Activated CD8-positive, alpha-beta memory T cell treated with anti-CD3 and anti-CD28 coated beads for 36 hours (primary cell): ENCODE data around the gene LRP2. TPM values are rescaled to one million over a fixed set of nuclear protein-coding genes. Genes with fewer than 3 reads are reported as not detected.
"Not testable (repeated sequence)": the region's sequence is repeated elsewhere in the genome, so short reads cannot be mapped to it uniquely, and the experiment has no call there.

ENCODE experiments used
- CTCF ChIA-PET: fragments of 350-600 bp; sonication (Branson Sonifier 250); formaldehyde crosslinking; loops from one replicate; lab custom pipeline; 2021; ENCODE audit warnings: antibody characterized with exemption; lab: Charles Lee
- POLR2A ChIA-PET: fragments of 350-600 bp; sonication (Branson Sonifier 250); formaldehyde crosslinking; loops from one replicate; lab custom pipeline; 2021; ENCODE audit warnings: antibody characterized with exemption; lab: Charles Lee
- total RNA-seq, 2 experiments: library from RNA; stranded (reverse); gene quantifications; one replicate each; pipeline ENCODE4 v1.2.3, GENCODE V29; 2021

LRP2 gene
- total RNA-seq, 2 experiments from 2014 or later = 0.08 to 0.17 TPM

DNA sequence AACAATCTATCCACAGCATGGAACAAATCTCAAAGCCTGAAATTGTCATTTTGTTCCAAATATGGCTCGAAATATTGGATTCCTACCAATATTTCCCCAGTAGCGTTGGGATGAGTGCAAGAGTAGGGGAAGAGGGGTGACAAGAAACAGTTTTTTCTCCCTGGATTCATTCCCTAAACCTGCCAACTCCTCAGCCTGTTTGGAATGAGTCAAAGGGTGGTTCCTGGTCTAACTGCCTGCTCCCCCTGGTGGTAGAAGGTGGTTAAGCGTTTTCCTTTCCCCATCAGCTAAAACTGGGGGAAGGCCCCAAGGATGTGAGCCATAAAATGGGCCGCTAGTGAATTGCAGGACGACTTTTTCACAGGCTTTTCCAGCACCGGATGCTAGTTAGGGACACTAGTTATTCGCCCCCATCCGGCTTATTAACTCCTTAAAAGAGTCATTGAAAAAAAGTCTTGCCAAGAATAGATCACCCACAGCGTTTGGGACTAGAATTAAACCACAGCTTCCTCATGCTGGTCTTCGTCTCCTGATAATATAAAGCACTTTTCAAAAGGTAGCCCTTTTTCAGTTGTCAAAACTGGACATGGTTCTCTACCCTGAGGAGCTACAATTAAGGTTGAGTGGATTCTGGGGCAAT is 220.5 kb downstream of the LRP2 start:
- CTCF ChIA-PET = interaction anchor here (0.8 to 1.9 kb wide), 5 partner anchors 10 to 177 kb away, joined by 3 to 6 read pairs (median 3); no protein-coding TSS in a partner anchor

GRCh38 chr2:169139993-169140767 is 222.2 kb downstream of the LRP2 start:
- POLR2A ChIA-PET = no interaction called here
- CTCF ChIA-PET = interaction anchor here (1.9 to 3.2 kb wide), 2 partner anchors 9 to 30 kb away, joined by 5 to 18 read pairs; no protein-coding TSS in a partner anchor

More for the DNA sequence above, 220.5 kb downstream of the LRP2 start:
- POLR2A ChIA-PET = no interaction called here

DNA sequence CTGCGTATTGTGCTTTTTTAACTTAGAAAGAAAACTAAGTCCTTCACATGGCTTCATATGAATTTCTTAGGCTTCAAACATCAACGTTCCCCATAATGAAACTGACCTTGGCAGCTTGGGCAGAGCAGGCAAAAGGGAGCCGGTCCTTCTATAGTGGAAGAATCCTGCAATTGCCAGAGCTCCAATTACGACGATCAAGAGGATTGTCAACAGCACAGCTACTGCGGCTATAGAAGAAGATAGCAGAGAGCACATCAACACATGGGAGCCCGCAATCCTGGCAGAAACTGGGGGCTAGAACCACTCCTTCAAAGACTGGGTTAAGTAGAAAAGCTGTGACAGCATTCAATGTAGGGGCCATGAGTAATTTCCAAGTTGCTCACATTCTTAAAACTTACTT is 223.2 kb downstream of the LRP2 start:
- POLR2A ChIA-PET = no interaction called here
- CTCF ChIA-PET = interaction anchor here (1.0 to 3.2 kb wide), 2 partner anchors 29 to 178 kb away, joined by 3 to 18 read pairs; no protein-coding TSS in a partner anchor

DNA sequence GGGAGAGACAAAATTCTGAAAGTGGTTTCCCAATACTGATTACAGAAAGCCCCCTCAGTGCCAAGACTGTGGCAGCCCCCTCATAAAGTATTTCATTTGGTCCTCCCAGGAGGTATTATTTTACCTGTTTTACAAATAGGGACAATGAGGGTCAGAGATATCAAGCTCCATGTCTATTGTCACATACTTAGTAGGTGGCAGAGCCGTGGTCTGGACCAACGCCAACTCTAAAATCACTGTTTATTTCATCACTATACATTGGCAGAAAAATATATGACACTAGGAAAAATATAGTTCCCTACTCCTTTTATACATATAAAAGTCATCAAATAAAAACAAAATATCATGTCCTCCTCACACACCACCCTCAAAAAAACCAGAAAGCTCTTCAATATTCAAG is 224.4 kb downstream of the LRP2 start:
- CTCF ChIA-PET = interaction anchor here (1.0 to 3.2 kb wide), 2 partner anchors 27 to 177 kb away, joined by 3 to 18 read pairs; no protein-coding TSS in a partner anchor

GRCh38 chr2:169136885-169137534 is 225.3 kb downstream of the LRP2 start:
- ChIA-PET POLR2A (no interaction called here), CTCF (no interaction called here)

More for the DNA sequence above, 224.4 kb downstream of the LRP2 start:
- POLR2A ChIA-PET = no interaction called here

- CTCF ChIA-PET, POLR2A ChIA-PET: not testable (repeated sequence)
Measured at GRCh38 chr2:169136428-169136827, 225.9 kb downstream of the LRP2 start.

DNA sequence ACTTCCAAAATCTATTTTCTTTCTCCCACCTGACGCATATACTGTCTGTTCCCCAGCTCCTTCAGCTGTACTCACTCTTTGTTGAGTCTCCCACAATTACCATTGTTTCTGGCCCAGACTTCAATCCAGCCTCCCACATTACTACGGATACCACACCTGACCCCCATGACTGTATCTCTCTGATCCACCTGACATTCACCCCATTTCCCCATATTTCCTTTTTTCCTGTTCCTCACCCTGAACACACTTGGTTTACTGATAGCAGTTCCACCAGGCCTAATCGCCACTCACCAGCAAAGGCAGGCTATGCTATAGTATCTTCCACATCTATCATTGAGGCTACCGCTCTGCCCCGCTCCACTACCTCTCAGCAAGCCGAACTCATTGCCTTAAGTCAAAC is 228.1 kb downstream of the LRP2 start:
- CTCF ChIA-PET, POLR2A ChIA-PET: not testable (repeated sequence)

DNA sequence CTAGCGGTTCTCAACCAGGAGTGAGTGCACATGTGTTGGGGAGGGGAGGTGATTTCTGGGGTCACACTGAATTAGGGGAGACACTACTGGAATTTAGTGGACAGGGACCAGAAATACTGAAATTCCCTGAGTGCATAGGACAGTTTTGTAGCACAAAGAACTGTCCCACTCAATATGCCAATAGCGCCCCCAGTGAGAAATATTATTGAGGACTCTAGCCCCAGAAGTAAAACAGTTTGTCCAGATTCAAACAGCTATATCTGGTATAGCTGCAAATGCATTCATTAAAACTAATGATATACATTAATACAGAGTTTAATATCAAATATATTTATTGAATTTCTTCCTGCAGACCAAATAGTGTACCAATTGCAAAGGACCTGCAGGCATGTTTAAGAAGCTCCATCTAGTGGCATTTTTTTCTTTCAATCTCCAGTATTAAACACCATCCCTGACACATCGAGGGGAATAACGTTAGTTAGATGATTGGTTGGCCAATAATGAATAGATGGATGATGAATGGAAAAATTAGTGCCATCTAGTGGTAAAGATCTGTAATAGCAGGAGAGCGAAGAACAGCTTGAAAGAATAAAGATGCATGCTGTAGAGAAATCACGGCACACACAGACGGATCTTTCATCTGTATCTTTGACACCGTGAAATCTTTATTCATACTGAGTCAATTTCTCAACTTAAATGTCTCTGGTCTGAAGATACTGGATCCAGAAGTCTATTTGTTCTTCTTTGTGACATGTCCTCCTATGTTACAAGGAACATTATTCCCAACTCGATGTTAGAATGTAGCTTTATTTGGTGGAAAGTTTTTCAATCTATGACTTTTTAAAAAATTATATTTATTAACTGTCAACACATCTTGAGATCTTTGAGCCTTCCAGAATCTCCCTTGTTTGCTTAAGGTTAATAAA is 230.5 kb downstream of the LRP2 start:
- ChIA-PET CTCF (interaction anchor here (0.6 to 2.6 kb wide), 10 partner anchors 10 to 320 kb away, joined by 3 to 37 read pairs (median 3); no protein-coding TSS in a partner anchor), POLR2A (no interaction called here)

DNA sequence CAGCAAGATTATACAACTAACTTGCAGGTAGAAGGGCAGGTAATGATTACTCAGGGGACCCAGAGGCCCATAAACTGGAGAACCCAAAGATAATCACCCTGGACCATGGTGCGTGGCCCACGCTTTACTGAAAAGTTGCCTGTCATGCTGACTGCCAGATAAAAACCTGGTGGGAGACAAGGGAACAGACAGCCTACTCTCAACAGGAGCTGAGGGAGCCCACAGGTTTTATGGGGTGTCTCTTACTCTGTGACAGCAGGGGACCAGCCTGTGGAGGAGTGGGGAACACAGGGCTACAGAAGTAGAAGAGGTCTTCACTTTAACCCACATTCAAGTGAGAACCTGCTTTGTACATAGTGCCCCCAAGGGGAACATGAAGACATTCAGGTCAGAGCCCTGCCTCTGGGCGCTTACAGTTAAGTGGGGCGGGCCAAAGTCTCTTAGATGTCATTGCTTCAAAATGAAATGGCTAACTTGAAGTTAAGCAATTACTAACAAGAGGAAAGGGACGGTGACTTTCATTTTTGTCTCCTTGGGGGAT is 232.6 kb downstream of the LRP2 start:
- CTCF ChIA-PET = interaction anchor here (1.6 kb wide), 1 partner anchor 12 kb away, joined by 5 read pairs; no protein-coding TSS in a partner anchor
- POLR2A ChIA-PET = no interaction called here

DNA sequence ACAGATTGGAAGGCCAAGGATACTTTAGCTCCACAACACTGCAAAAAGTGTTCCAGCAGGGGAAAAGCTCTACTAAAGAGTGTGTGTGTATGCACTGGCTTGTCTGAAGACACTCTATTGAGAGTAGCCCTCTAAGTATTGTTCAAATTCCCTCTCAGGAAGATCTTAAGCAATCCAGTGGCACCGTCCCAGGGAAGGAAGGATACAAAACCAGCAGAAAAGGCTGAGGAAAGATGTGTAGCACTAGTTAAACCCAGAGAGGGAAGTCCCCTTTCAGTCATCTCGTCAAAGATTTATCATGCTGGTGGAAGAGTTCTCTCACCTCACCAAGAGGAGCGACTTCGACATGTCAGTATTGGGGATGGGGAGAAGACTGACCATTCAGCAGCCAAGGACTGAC is 242.5 kb downstream of the LRP2 start:
- ChIA-PET POLR2A (no interaction called here), CTCF (interaction anchor here (1.8 kb wide), 1 partner anchor 10 kb away, joined by 8 read pairs; no protein-coding TSS in a partner anchor)

- CTCF ChIA-PET = no interaction called here
- POLR2A ChIA-PET = no interaction called here
Measured at GRCh38 chr2:169119123-169119760, 243.1 kb downstream of the LRP2 start.

GRCh38 chr2:169118060-169118459 is 244.3 kb downstream of the LRP2 start:
- CTCF ChIA-PET = no interaction called here
- POLR2A ChIA-PET = no interaction called here

DNA sequence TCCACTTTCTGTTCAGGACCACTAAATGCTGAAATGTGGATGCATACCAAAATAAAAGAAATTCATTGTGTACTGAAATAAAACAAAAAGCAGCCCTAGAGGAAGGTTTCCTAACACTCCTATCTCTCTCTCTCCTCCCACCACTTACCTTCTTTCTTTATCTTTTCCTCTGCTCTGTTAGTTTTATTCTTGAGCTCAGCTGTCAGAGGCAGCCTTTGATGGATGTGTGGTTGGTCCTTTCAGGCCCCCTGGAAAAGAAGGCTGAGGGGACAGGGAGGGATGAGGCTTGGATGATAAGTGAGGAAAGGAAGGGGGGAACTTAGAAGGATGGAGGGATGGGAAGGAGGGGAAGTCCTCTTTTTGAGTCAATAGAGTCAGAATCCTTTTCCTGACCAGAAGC is 245.3 kb downstream of the LRP2 start:
- CTCF ChIA-PET = no interaction called here
- POLR2A ChIA-PET = no interaction called here

- POLR2A ChIA-PET = no interaction called here
- CTCF ChIA-PET = interaction anchor here (0.7 kb wide), 1 partner anchor 31 kb away, joined by 3 read pairs; no protein-coding TSS in a partner anchor
Measured at GRCh38 chr2:169116327-169116726, 246.0 kb downstream of the LRP2 start.

- POLR2A ChIA-PET = no interaction called here
- CTCF ChIA-PET = no interaction called here
Measured at GRCh38 chr2:169114056-169114455, 248.3 kb downstream of the LRP2 start.

DNA sequence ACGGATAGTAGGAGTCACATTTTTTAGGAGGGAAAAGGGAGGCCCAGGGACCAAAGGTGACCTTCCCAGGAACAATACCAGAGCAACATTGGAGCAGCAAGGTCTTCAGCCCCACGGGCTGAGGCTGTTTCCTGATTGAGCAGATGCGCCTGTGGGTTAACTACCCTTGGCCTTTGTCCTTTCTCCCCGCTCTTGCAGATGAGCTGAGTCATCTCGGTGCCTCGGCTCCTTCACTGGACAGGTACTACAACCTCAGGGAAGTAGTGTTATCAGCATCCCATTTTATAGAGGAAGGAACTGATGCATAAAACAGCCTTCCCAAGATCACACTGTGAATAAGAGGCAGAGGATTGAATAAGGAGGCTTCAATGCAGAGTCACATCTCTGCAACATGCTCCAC is 249.5 kb downstream of the LRP2 start:
- POLR2A ChIA-PET = no interaction called here
- CTCF ChIA-PET = no interaction called here

- POLR2A ChIA-PET = no interaction called here
- CTCF ChIA-PET = interaction anchor here (0.6 to 4.8 kb wide), 6 partner anchors 10 to 132 kb away, joined by 3 to 37 read pairs (median 8); no protein-coding TSS in a partner anchor
Measured at GRCh38 chr2:169110916-169111315, 251.4 kb downstream of the LRP2 start.

DNA sequence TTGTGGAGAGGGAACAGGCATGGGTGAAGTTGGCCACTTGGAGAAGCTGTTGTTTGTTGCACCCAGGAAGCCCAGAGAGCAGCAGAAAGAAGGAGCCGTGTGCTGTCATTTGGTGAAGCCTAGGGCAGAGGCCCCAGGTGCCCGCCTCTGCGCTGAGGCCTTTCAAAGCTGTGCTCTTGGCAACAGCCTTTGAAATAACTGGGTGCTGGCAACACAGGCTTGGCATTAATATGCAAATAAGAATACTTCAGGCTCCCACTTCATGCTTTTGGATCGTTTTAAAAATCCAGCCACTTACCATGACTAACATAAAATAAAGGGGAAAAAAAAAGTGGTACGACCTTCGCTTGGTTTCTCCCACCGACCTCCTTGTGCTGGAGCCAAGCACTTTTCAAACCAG is 251.9 kb downstream of the LRP2 start:
- POLR2A ChIA-PET = no interaction called here
- CTCF ChIA-PET = interaction anchor here (0.6 to 4.8 kb wide), 9 partner anchors 10 to 146 kb away, joined by 3 to 37 read pairs (median 7); no protein-coding TSS in a partner anchor
